Suppressor macrophage treated with lipopolysaccharide for 1 hour (primary cell): ENCODE results near the gene WFDC8.
A peak's percentile ranks its signal among the peaks of the same experiment; 100 is the strongest.
"Not testable (repeated sequence)": the region's sequence is repeated elsewhere in the genome, so short reads cannot be mapped to it uniquely, and the experiment has no call there.

Experiments
- DNase-seq, 3 donors: peaks; one replicate each; pipeline ENCODE4 v3.0.0-alpha.2; 2020 to 2022

Gene WFDC8

DNA sequence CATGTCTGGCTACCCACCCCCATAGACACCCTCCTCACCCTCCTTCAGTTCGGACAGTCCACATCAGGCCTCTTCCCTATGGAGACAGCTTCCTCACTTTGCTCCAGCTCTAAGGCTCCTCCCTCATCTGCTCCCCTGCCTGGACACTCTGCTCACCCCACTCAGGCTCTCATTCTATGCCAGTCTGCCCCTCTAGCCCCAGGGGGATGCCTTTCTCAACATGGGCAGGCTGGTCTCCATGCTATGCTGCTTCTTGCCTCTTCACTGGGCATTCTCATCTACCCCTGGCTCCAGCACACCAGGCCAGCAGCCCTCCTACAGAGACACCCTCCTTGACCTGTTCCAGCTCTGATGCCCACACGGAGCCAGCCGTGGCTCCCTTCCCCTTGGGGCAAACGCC lies at the start of gene WFDC8:
TSS of gene WFDC8 (minus strand) at position 101 of the 400 bp plus-strand sequence. CDS start at position 64, 37 bp downstream.
- no peak for DNase-seq

DNA sequence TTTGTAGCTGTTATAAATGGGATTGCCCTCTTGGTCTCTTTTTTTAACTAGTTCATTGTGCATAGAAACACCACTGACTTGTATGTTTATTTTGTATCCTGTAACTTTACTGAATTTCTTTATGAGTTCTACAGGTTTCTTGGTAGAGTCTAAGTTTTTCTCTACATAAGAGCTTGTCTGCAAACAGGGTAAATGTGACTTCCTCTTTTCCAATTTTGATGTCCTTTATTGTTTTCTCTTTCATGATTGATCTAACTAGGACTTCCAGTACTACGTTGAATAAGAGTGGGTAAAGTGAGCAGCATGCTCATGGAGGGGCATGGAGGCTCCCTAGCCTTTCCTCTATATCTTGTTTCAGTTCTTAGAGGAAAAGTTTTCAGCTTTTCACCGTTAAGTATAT lies 47.5 kb upstream of the WFDC8 start:
- peak in 1 of 3 donors; percentile 7 for DNase-seq

DNA sequence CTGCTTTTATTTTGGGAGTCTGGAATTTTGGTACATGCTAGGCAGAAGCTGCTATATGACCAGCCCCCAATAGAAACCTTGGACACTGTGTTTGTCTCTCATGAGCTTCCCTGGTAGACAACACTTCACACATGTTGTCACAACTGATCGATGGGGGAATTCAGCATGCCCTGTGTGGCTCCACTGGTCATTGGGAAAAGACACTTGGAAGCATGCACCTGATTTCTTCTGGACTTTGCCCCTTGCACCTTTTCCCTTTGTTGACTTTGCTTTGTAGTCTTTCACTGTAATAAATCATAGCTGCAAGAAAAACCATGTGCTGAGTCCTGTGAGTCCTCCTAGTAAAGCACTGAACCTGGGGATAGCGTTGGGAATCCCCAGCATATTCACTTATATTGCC lies 42.5 kb upstream of the WFDC8 start:
- DNase-seq = peak in 1 of 3 donors; percentile 8

DNA sequence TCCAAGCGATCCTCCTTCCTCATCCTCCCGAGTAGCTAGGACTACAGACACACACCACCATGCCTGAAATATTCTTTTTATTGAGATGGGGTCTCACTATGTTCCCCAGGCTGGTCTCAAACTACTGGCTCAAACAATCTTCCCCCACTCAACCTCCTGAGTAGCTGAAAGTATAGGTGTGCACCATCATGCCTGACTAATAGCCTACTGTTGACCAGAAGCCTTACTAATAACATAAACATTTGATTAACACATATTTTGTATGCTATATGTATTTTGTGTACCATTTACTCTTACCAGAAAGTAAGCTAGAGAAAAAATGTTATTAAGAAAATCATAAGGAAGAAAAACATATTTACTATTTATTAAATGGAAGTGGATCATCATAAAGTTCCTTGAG lies 38.5 kb upstream of the WFDC8 start:
- DNase-seq = no peak

DNA sequence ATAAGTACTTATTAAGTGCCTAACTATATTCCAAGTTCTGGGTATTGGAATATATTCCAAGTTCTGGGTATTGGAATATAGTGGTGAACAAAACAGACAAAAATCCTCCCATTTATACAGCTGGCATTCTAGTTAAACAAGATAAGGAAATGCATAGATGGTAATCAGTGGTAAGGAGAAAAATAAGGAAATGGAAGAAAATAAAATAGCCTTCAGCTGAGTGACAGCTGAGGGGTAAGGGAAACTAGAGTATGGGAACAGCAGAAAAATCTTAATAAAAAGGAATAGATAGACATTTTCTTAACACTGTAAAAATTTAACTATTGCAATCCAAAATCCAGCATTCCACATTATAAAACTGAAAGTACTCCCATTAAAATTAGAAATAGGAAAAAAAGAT lies 33.2 kb upstream of the WFDC8 start:
- no peak for DNase-seq

DNA sequence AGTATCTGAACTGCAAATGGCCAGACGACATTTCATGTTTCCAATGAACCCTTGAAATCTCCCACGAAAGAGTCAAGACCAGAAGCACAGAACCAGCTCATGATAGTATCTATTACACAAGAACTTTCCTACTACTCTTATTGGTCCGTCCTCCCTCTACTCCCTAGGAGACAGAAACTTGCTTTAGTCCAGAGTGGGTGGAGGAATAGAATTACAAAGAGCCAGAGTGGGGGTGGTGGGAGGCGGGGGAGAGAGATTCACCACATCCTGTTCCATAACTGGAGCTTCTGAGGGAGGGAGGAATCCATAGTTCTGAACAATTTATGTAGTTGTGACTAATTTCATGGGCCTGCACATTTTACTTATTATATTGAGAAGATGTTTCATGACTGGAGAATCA lies 32.0 kb upstream of the WFDC8 start:
- peak; percentile 62 to 67 (median 62) for DNase-seq

DNA sequence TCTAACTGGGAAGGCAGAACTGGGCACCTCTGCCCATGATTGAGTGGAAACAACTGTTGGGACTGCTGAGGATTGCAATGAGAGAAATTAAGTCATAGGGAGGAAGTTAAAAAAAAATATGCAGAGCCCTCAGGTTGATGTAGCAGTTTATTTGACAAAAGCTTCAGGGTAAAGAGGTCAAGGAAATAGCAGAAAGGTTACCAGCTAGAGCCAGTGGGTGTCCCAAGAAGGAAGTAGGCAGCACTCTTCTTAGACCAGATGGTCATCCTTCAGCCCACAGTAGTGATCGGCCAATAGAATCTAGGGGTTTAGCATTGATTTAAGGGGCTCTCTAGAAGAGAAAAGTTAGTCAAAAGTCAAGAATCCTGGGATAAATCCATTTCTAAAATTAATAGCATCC lies 28.7 kb upstream of the WFDC8 start:
- DNase-seq = no peak

DNA sequence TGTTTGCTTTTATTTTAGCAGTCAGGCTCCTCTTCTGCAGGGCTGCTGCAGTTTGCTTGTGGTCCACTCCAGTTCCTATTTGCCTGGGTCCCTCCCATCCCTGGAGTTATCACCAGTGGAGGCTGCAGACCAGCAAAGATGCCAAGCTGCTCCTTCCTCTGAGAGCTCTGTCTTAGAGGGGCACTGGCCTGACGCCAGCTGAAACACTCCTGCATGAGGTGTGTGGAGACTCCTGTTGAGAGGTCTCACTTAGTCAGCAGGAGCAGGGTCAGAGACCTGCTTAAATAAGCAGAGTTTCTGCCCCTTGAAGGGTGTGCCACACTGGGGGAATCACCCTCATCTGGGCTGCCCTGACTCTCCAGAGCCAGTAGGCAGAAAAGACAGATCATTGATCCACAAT lies 16.2 kb upstream of the WFDC8 start:
- no peak for DNase-seq

DNA sequence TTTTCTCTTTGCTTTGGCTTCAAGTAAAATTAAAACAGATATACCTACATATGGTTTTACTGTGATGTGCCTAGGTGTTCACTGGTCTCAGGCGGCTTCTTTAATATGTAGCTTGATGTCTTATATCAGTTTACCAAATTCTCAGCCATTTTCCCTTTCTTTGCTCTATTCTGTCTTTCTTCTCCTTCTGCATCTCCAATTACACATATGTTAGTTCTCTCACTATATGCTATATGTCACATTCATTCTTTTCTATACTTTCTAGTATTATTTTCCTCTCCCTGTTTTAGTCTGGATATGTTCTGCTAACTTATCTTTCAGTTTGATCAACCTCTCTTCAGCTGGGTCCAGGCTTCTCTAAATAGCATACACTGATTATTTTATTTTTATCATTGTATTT lies 14.4 kb upstream of the WFDC8 start:
- DNase-seq = no peak

DNA sequence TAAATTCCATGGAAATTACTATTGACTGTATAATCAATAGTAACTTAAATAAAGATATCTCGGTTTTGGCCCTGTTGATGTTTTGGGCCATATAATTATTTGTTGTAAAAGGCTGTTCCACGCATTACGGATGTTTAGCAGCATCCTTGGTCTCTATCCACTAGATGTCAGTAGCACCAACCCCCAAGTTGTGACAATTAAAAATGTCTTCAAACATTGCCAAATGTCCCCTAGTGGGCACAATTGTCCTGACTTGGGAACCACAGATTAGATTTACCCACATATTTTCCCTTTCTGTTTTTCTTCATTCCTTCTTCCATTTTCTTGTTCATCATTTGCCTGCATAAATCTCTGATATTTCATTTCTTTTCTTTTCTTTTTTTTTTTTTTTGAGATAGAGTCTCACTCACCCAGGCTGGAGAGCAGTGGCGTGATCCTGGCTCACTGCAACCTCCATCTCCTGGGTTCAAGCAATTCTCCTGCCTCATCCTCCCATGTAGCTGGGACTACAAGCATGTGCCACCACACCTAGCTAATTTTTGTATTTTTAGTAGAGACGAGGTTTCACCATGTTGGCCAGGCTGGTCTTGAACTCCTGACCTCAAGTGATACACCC lies 13.6 kb upstream of the WFDC8 start:
- peak; percentile 74 to 82 (median 80) for DNase-seq

DNA sequence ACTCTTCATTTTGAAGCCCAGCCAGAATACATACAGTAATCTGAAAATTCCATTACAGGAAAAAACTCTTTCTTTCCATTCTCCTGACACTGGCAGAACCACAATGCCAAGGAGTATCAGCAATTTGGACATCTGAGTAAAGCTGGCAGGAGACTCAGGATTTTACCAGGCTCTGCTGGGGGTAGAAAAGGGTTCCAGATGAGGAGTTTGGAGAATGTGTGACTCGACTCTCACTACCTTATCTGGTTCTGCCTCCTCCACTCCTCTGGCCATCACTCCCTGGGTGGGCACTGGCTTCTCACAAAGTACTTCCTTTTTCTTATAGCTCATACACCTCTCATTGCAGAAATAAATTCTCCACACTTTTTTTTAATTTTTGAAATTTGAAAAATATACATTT lies 10.6 kb upstream of the WFDC8 start:
- no peak for DNase-seq

DNA sequence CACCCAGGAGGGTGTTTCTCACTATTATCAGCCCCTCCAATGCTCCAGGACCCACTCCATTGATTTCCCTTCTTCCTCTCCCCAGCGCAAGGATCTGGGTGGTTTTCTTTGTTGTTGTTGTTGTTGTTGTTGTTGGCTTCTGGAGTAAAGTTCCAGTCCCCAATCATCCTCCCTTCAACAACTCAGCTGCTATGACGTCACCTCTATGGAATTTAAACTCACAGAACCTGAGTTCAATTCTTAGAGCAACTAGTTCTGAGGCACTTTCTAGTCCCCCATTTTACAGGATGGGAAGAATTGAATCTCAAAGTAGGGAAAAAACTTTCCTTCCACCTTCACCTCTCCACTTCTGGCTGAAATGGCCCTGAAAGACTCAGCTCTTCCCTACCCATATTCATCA lies 9.7 kb upstream of the WFDC8 start:
- no peak for DNase-seq

DNA sequence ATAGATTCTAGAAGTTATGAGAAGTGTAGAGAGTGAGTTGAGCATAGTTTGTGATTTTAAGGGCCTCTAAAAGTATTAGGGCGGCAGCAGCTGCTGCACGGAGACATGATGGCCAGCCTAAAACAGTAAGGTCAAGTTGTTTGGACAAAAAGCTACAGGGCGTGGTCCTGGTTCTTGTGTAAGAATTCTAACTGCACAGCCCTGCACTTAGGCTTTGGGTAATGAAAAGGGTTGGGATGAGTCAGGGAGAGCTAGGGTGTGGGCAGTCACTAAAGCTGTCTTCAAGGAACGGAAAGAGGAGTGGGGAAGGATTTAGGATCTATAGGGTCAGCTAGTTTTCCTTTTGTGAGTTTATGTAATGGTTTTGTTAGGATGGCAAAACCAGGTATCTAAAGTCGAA lies 6.9 kb upstream of the WFDC8 start:
- DNase-seq = not testable (repeated sequence)

DNA sequence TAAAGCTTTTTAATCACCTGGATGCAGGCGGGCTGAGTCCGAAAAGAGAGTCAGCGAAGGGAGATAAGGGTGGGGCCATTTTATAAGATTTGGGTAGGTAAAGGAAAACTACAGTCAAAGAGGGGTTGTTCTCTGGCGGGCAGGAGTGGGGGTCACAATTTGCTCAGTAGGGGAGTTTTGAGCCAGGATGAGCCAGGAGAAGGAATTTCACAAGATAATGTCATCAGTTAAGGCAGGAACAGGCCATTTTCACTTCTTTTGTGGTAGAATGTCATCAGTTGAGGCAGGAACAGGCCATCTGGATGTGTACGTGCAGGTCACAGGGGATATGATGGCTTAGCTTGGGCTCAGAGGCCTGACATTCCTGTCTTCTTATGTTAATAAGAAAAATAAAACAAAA lies 5.2 kb upstream of the WFDC8 start:
- not testable (repeated sequence) for DNase-seq

DNA sequence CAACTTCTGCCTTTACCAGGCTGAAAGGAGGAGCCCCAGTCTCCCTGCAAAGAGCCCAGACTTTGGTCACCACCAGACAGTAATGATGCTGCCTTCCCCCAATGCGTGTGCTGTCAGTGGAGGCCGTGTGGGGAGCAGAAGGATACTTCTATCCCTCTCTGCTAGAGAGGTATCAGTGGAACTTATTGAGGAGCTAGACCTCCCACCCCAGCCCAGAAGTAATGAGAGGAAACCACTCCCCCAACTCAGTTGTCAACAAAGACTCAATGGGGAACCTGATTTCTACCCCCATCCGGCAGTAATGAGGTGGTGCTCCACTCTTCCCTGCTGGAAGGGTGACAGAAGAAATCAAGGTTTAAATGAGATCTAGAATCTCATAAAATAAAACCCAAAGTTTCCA lies 4.4 kb upstream of the WFDC8 start:
- DNase-seq = no peak

DNA sequence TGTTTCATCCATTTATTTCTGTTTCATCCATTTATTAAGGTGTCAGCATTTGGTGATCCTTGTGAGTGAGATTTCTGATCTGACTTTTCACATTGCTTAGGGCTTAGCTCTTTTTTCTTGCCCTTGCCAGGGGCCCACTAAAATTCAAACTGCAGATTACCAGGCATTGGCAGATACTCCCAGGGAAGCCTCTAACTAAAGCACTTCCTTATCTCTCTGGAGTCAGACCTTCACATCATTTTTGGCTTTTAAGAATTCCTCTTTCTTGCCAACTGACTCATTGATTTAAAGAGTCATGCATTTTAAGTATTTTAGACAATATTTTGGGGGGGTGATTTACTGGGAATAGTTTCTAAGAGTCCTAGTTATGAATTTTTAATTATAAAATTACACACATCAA lies 2.6 kb upstream of the WFDC8 start:
- peak in 2 of 3 donors; percentile 16 to 27 for DNase-seq

DNA sequence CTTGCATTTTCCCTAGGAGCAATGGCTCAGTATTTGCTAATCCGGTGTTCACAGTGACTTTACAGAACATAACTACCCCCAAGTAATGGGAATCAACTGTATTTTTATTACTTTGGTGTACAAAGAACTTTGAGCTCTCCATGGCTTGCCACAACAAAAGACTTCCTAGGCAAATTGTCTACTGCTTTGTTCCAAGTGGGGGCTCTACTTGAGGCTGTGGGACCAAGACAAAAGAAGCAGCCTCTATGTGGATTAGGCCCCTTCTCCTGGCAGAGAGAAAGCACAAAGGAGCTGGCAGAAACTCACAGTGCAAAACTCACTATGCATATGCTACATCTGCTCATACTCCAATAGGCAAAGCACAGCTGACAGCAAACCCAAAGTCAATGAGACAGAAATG lies 853 bp downstream of the WFDC8 start:
- no peak for DNase-seq

DNA sequence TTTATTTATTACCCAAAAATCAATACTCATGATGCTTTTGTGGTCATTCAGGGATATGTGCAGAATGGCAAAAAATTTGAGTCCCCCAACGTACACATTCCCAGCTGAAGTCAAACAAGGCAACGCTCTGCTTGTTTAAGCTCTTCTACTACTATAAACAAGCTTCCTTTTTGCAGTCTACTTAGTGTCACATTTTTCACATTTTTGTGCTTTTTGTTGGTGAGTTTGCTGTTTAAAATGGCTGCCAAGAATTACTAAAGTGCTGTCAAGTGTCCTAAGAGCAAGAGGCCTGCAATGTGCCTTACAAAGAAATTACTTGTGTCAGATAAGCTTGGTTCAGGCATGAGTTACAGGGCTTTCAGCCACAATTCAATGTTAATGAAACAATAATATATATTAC lies 2.1 kb downstream of the WFDC8 start:
- DNase-seq = no peak

DNA sequence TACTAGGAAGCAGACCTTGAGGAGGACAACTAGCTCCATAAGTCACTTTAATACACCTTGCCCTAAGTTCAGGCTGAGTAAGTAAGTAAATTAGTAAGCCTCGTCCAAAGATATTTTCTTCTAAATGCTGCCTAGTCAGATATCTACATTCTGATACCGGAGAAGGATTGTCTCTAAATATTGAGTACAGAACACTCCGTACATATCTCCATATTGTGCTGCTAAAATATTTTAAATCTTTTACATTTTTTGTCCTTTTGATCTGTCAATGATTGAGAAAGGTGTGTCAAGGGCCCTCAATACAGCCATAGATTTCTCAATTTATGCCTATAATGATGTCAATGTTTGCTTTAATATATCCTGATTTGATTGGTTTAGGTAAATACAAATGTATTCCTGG lies 3.2 kb downstream of the WFDC8 start:
- DNase-seq = no peak

DNA sequence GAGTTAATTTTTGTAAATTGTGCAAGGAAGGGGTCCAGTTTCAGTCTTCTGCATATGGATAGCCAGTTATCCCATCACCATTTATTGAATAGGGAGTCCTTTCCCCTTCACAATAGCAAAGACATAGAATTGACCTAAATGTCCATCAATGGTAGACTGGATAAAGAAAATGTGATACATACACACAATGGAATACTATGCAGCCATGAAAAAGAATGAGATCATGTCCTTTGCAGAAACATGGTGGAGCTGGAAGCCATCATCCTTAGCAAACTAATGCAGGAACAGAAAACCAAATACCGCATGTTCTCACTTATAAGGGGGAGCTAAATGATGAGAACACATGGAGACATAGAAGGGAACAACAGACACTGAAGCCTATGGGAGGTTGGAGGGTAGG lies 9.4 kb downstream of the WFDC8 start:
- not testable (repeated sequence) for DNase-seq

DNA sequence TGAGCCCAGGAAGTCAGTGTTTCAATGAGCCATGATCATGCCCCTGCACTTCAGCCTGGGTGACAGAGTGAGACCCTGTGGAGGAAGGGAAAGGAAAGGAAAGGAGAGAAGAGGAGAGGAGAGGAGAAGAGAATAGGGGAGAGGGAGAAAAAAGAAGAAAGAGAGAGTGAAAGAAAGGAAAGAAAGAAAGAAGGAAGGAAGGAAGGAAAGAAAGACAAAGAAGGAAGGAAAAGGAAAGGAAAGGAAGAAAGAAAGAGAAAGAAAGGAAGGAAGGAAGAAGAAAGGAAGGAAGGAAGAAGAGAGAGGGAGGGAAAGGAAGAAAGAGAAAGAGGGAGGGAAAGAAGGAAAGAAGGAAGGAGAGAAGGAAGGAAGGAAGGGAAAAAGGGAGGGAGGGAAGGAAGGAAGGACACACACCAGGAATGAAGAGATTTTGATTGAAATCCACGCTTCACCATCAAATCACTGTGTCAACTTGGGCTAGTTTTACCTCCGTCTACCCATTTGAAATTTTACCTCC lies 14.3 kb downstream of the WFDC8 start:
- no peak for DNase-seq

DNA sequence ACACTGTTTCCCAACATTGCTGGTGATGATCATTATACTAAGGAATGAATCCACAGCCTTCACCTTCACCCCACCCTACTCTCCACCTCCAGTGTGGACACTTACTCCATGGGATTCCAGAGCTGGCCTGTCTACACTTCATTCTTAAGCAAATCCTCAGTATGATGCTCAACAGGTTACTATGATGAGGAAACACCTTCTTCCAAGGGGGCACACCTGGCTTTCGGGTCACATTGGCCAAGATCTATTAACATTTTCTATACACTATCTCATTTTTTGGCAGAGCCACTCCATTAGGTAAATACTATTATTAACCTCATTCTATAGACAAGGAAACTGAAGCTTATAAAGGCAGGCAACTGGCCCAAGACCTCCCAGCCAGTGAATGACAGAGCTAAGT lies 23.9 kb downstream of the WFDC8 start:
- DNase-seq = no peak

DNA sequence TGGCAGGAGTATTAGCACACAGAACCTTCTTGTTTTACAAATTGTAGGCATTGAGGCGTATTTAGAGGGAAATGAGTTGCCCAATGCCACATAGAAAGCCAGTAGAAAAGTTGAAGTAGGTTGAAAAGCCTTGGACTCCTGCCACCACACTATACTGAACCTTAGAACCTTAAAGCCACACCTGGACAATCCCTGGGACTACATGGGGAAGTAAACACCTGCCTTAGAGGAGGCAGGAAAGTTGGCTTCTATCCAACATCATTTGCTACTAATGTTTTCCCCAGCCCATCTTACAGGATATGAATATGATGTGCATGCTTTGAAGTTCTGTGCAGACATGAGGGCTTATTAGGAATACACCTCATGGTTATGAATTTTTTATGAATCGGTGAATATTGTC lies 26.6 kb downstream of the WFDC8 start:
- no peak for DNase-seq

DNA sequence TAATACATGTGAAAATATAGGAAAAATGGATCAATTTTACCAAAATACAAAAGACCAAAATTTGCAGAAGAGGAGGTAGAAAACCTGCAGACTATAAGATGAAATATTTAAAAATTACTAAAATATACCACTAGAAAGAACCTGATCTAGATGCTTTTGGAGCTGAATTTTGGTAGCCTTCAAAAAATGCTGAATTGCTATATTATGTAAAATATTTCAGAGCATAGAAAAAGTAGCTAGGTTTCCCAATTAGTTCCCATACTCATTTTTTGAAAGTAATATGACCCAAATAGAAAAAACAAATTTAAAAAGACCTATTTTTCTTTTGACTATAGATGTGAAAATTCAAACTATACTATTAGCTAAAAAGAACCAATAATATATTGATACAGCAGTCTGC lies 28.3 kb downstream of the WFDC8 start:
- DNase-seq = no peak

DNA sequence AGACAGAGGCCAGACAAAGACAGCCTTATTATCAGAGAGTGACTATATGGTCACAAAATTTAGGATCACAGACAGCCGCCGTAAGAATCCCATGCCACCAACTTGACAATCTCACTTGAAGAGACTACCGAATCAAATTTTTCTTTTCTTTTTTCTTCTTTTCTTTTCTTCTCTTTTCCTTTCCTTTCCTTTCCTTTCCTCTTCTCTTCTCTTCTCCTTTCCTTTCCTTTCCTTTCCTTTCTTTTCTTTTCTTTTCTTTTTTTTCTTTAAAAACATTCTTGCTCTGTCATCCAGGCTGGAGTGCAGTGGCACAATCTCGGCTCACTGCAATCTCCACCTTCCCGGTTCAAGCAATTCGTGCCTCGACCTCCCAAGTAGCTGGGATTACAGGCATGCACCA lies 30.7 kb downstream of the WFDC8 start:
- no peak for DNase-seq
